Measurements from ENCODE around the gene TRMT112. TPM values are rescaled to one million over a fixed set of nuclear protein-coding genes. Genes with fewer than 3 reads are reported as not detected.

Gene TRMT112
- total and polyA plus RNA-seq, 2 of the 4 experiments (the other 2 are of a cell fraction) = 173 to 202 TPM

GRCh38 chr11:64358907-64359711 is 41.8 kb upstream of the TRMT112 start, which contains the start of gene RPS6KA4:
TSS of gene RPS6KA4 (plus strand) at chr11:64359162. CDS start at chr11:64359236, 74 bp downstream.
- Histone ChIP-seq H2BK120ac (ENCODE audit: low read depth, low read length) (peak within 1 kb of the TSS; percentile 93), H2BK15ac (ENCODE audit: low read depth, low read length) (peak within 1 kb of the TSS; percentile 98), H3K9me1 (ENCODE audit: insufficient read depth, low read length) (peaks cover 18% of the 10 kb centered on the region), H3K27me3 (ENCODE audit: control insufficient read depth, insufficient read depth, low read length) (no peaks in the 10 kb centered on the region), H3K79me1 (ENCODE audit: low read depth in 1 of 2, low read length in 2 of 2) (peaks cover 6 to 62% of the 10 kb centered on the region in 2 experiments), H3K14ac (replicated peaks; ENCODE audit: low read depth, low read length) (peak within 1 kb of the TSS; percentile 97), H3K18ac (ENCODE audit: low read depth, low read length) (peak within 1 kb of the TSS; percentile 59), H3K23ac (ENCODE audit: low read depth, low read length) (peak within 1 kb of the TSS; percentile 90), H4K8ac (ENCODE audit: low read depth in 2 of 2, low read length in 2 of 2) (peak within 1 kb of the TSS; percentile 94 to 97), H3K4me3 (ENCODE audit: insufficient read depth, low read depth, low read length) (peak within 1 kb of the TSS; percentile 98), H2BK20ac (ENCODE audit: low read depth, low read length) (peak within 1 kb of the TSS; percentile 49), H4K91ac (ENCODE audit: insufficient read depth, low read depth, low read length) (peak within 1 kb of the TSS; percentile 98), H3K4me1 (ENCODE audit: control insufficient read depth, insufficient read depth, low read length) (peaks cover 27% of the 10 kb centered on the region), H2BK5ac (ENCODE audit: low read depth, low read length, poor library complexity, severe bottlenecking) (peak within 1 kb of the TSS; percentile 92), H3K56ac (ENCODE audit: extremely low read depth, insufficient read depth, low read length) (peak within 1 kb of the TSS; percentile 75), H4K5ac (ENCODE audit: low read depth, low read length) (peak within 1 kb of the TSS; percentile 95), H3K4me2 (ENCODE audit: low read depth, low read length) (peak within 1 kb of the TSS; percentile 96), H2AFZ (replicated peaks; ENCODE audit: low read length, poor library complexity) (peak within 1 kb of the TSS; percentile 99), H3K36me3 (ENCODE audit: control insufficient read depth, insufficient read depth, low read length) (peaks cover 25% of the 10 kb centered on the region), H3K4ac (ENCODE audit: low read depth, low read length) (peak within 1 kb of the TSS; percentile 99), H2AK9ac (replicated peaks; ENCODE audit: low read depth, low read length, poor library complexity) (peak within 1 kb of the TSS; percentile 100), H3K9me3 (ENCODE audit: control insufficient read depth, insufficient read depth, low read length) (no peaks in the 10 kb centered on the region), H3K27ac (ENCODE audit: insufficient read depth, low read length) (peak within 1 kb of the TSS; percentile 91), H2AK5ac (ENCODE audit: low read depth, low read length) (peak within 1 kb of the TSS; percentile 99), H4K20me1 (ENCODE audit: insufficient read depth, low read length) (no peaks in the 10 kb centered on the region), H3K9ac (ENCODE audit: low read depth, low read length) (peak within 1 kb of the TSS; percentile 94)
- TF ChIP-seq MAFK (IDR thresholded peaks at IDR 0.05; ENCODE audit: low read depth, low read length) (no peak), NFE2L2 (IDR thresholded peaks at IDR 0.05; ENCODE audit: low read depth, low read length) (no peak), CEBPB (IDR thresholded peaks at IDR 0.05; ENCODE audit: low read depth, low read length) (no peak), CTCF (conservative IDR thresholded peaks at IDR 0.05; ENCODE audit: low read depth, low read length) (no peak), BHLHE40 (IDR thresholded peaks at IDR 0.05; ENCODE audit: low read depth, low read length) (peak; percentile 85), MXI1 (IDR thresholded peaks at IDR 0.05; ENCODE audit: borderline replicate concordance, low read depth, low read length) (peak; percentile 65; the same call in 1 of the 2 replicates), RAD21 (IDR thresholded peaks at IDR 0.05; ENCODE audit: low read length) (no peak), SMC3 (IDR thresholded peaks at IDR 0.05; ENCODE audit: low read depth, low read length) (no peak), MAZ (IDR thresholded peaks at IDR 0.05; ENCODE audit: borderline replicate concordance, low read depth, low read length) (peak; percentile 65; the same call in 1 of the 2 replicates), FOS (IDR thresholded peaks at IDR 0.05; ENCODE audit: low read depth, low read length) (peak; percentile 35; the same call in 1 of the 2 replicates), POLR2A (IDR thresholded peaks at IDR 0.05; ENCODE audit: low read depth, low read length) (peak; percentile 47; the same call in 1 of the 2 replicates), USF2 (IDR thresholded peaks at IDR 0.05; ENCODE audit: low read depth, low read length) (no peak; the same call in 1 of the 2 replicates), ELK1 (IDR thresholded peaks at IDR 0.05; ENCODE audit: borderline replicate concordance, low read depth, low read length) (no peak), RFX5 (IDR thresholded peaks at IDR 0.05; ENCODE audit: low read depth, low read length) (no peak)
- ATAC-seq (ENCODE audit: low read depth) (peak; percentile 88), DNase-seq (peak; percentile 58)
- BruUV-seq (replicated peaks) = no TSS peak
- ChIA-PET POLR2A (ENCODE audit: unreplicated experiment) (no interaction called here), CTCF (no interaction called here)
- 1% methylated on average over 45 of the region's 70 CpGs; no CpG with 5 or more reads in 1 of the 2 experiments for WGBS, 2 experiments (ENCODE audit: extremely low coverage in 2 of 2, insufficient read length in 1 of 2)
- in situ Hi-C loops (cut with MboI; ENCODE audit: low sequenced_read_pairs) (no loop called here), intact Hi-C loops (cut with micrococcal nuclease) (loop anchor here (5.0 kb wide), 1 partner anchor 293 kb away; no protein-coding TSS in a partner anchor), dilution Hi-C loops (cut with HindIII; ENCODE audit: low sequenced_read_pairs, unreplicated experiment) (no loop called here)

Measured in IMR-90 (cell line).